ENCODE measurements around the gene FRY. TPM values are rescaled to one million over a fixed set of nuclear protein-coding genes. Genes with fewer than 3 reads are reported as not detected.

The FRY gene
- total RNA-seq, 1 experiment from 2014 or later: 1.3 TPM

- Histone ChIP-seq H4K20me1 (ENCODE audit: low read length) (no peaks in the 10 kb centered on the region), H2AFZ (ENCODE audit: low read length) (no peak overlapping the region), H3K79me2 (ENCODE audit: low read length) (no peaks in the 10 kb centered on the region), H3K4me1 (ENCODE audit: insufficient read depth, low read length) (no peaks in the 10 kb centered on the region), H3K9ac (ENCODE audit: low read length) (no peak overlapping the region), H3K36me3 (ENCODE audit: low read depth, low read length) (no peaks in the 10 kb centered on the region), H3K9me2 (replicated peaks; ENCODE audit: low read length) (no peaks in the 10 kb centered on the region), H3K4me2 (ENCODE audit: low read length) (no peak overlapping the region), H3K4me3 (ENCODE audit: low read length) (no peak overlapping the region), H3K9me3 (ENCODE audit: low read length) (no peaks in the 10 kb centered on the region), H3F3A (ENCODE audit: low read length, unreplicated experiment) (no peaks in the 10 kb centered on the region), H3K27ac (ENCODE audit: low read length) (no peak overlapping the region), H3K27me3 (ENCODE audit: low read length) (no peaks in the 10 kb centered on the region)
- no TSS peak for BruUV-seq (replicated peaks)
- no peak for DNase-seq
- ATAC-seq: no peak
- ChIA-PET CTCF (no interaction called here), POLR2A (ENCODE audit: unreplicated experiment) (no interaction called here)
- intact Hi-C loops (cut with micrococcal nuclease): no loop called here
- TF ChIP-seq EZH2phosphoT487 (IDR thresholded peaks at IDR 0.05; ENCODE audit: borderline replicate concordance, low read length) (no peak), EZH2 (IDR thresholded peaks at IDR 0.05; ENCODE audit: low read length, unreplicated experiment) (no peak), CTCF (conservative IDR thresholded peaks at IDR 0.05; ENCODE audit: low read depth, low read length) (no peak)
These were observed 15.5 kb upstream of the FRY start for GRCh38 chr13:32016119-32016518.

GRCh38 chr13:32016631-32017030 lies 14.9 kb upstream of the FRY start:
- no peaks in the 10 kb centered on the region for H3K79me2 ChIP-seq (ENCODE audit: low read length)
- no peaks in the 10 kb centered on the region for H3K4me1 ChIP-seq (ENCODE audit: insufficient read depth, low read length)
- no peak overlapping the region for H3K9ac ChIP-seq (ENCODE audit: low read length)
- no peak overlapping the region for H3K4me3 ChIP-seq (ENCODE audit: low read length)
- H3K4me2 ChIP-seq (ENCODE audit: low read length): no peak overlapping the region
- no peak overlapping the region for H2AFZ ChIP-seq (ENCODE audit: low read length)
- H3K9me3 ChIP-seq (ENCODE audit: low read length): no peaks in the 10 kb centered on the region
- DNase-seq (no peak), ATAC-seq (no peak)
- H3F3A ChIP-seq (ENCODE audit: low read length, unreplicated experiment): no peaks in the 10 kb centered on the region
- BruUV-seq (replicated peaks): no TSS peak
- H3K27ac ChIP-seq (ENCODE audit: low read length): no peak overlapping the region
- H3K27me3 ChIP-seq (ENCODE audit: low read length): no peaks in the 10 kb centered on the region
- TF ChIP-seq CTCF (conservative IDR thresholded peaks at IDR 0.05; ENCODE audit: low read depth, low read length) (no peak), EZH2phosphoT487 (IDR thresholded peaks at IDR 0.05; ENCODE audit: borderline replicate concordance, low read length) (no peak), EZH2 (IDR thresholded peaks at IDR 0.05; ENCODE audit: low read length, unreplicated experiment) (no peak)
- intact Hi-C loops (cut with micrococcal nuclease): no loop called here
- H3K36me3 ChIP-seq (ENCODE audit: low read depth, low read length): no peaks in the 10 kb centered on the region
- ChIA-PET CTCF (no interaction called here), POLR2A (ENCODE audit: unreplicated experiment) (no interaction called here)
- H4K20me1 ChIP-seq (ENCODE audit: low read length): no peaks in the 10 kb centered on the region
- no peaks in the 10 kb centered on the region for H3K9me2 ChIP-seq (replicated peaks; ENCODE audit: low read length)

- no TSS peak for BruUV-seq (replicated peaks)
- no peak for ATAC-seq
These were observed 14.1 kb upstream of the FRY start for GRCh38 chr13:32017474-32017873.

More at GRCh38 chr13:32017474-32017873, 14.1 kb upstream of the FRY start:
- no peak for TF ChIP-seq EZH2phosphoT487 (IDR thresholded peaks at IDR 0.05; ENCODE audit: borderline replicate concordance, low read length)
- TF ChIP-seq EZH2 (IDR thresholded peaks at IDR 0.05; ENCODE audit: low read length, unreplicated experiment): no peak
- no peak for TF ChIP-seq CTCF (conservative IDR thresholded peaks at IDR 0.05; ENCODE audit: low read depth, low read length)
- no peak overlapping the region for H3K9ac ChIP-seq (ENCODE audit: low read length)
- no peaks in the 10 kb centered on the region for H3K4me1 ChIP-seq (ENCODE audit: insufficient read depth, low read length)
- H3F3A ChIP-seq (ENCODE audit: low read length, unreplicated experiment): no peaks in the 10 kb centered on the region
- no peak for DNase-seq
- intact Hi-C loops (cut with micrococcal nuclease): no loop called here
- no peaks in the 10 kb centered on the region for H3K36me3 ChIP-seq (ENCODE audit: low read depth, low read length)
- no peak overlapping the region for H3K27ac ChIP-seq (ENCODE audit: low read length)
- CTCF ChIA-PET: no interaction called here
- H3K4me2 ChIP-seq (ENCODE audit: low read length): no peak overlapping the region
- POLR2A ChIA-PET (ENCODE audit: unreplicated experiment): no interaction called here
- H3K9me3 ChIP-seq (ENCODE audit: low read length): no peaks in the 10 kb centered on the region
- no peaks in the 10 kb centered on the region for H3K9me2 ChIP-seq (replicated peaks; ENCODE audit: low read length)
- H3K4me3 ChIP-seq (ENCODE audit: low read length): no peak overlapping the region
- H4K20me1 ChIP-seq (ENCODE audit: low read length): no peaks in the 10 kb centered on the region
- no peaks in the 10 kb centered on the region for H3K79me2 ChIP-seq (ENCODE audit: low read length)
- H3K27me3 ChIP-seq (ENCODE audit: low read length): no peaks in the 10 kb centered on the region
- H2AFZ ChIP-seq (ENCODE audit: low read length): no peak overlapping the region

All from PC-3 (cell line).